PC-3 (cell line): ENCODE measurements around the gene PSMD2. TPM values are rescaled to one million over a fixed set of nuclear protein-coding genes. Genes with fewer than 3 reads are reported as not detected.
A peak's percentile ranks its signal among the peaks of the same experiment; 100 is the strongest.

Source experiments
- ATAC-seq: fragments of 200-7000 bp; cut with Tn5 transposase; 2 replicates; pipeline ENCODE4 v1.9.1; 2020; ENCODE audit warnings: mild to moderate bottlenecking, moderate library complexity
- BruUV-seq: library from RNA; stranded (reverse); fragments of 400-500 nt; replicated peaks from 2 replicates; lab custom pipeline; 2021; lab: Mats Ljungman, UMichigan
- CTCF ChIA-PET: fragments of 300-600 bp; sonication (Branson Sonifier 250); formaldehyde crosslinking; loops from one replicate; lab custom pipeline; 2022; ENCODE audit warnings: antibody characterized with exemption; lab: Charles Lee
- POLR2A ChIA-PET: fragments of 300-600 bp; sonication (Branson Sonifier 250); formaldehyde crosslinking; loops from one replicate; lab custom pipeline; 2022; ENCODE audit warnings: antibody characterized with exemption; ENCODE audit not compliant: unreplicated experiment; lab: Charles Lee
- DNase-seq: peaks from one replicate; pipeline ENCODE4 v3.0.0-alpha.2; 2015
- H2AFZ ChIP-seq: fragments of 300-600 bp; sonication (generic); 2 replicates; pipeline ENCODE4 v1.6.0; 2016; ENCODE audit warnings: antibody characterized with exemption, low read length
- H3F3A ChIP-seq: fragments of 300-600 bp; sonication (generic); one replicate; pipeline ENCODE4 v1.6.0; 2017; ENCODE audit warnings: antibody characterized with exemption, low read length, control low read depth, mild to moderate bottlenecking; ENCODE audit not compliant: unreplicated experiment
- H3K27ac ChIP-seq: fragments of 300-600 bp; sonication (generic); 2 replicates; pipeline ENCODE4 v1.5.1; 2016; ENCODE audit warnings: mild to moderate bottlenecking, low read length
- H3K27me3 ChIP-seq: fragments of 300-600 bp; sonication (generic); 2 replicates; pipeline ENCODE4 v1.6.1; 2016; ENCODE audit warnings: low read length, mixed read lengths
- H3K36me3 ChIP-seq: fragments of 300-600 bp; sonication (generic); 2 replicates; pipeline ENCODE4 v1.6.1; 2016; ENCODE audit warnings: low read depth, mixed run types, low read length, mixed read lengths
- H3K4me1 ChIP-seq: fragments of 300-600 bp; sonication (generic); 2 replicates; pipeline ENCODE4 v1.5.1; 2016; ENCODE audit warnings: low read length; ENCODE audit not compliant: insufficient read depth
- H3K4me2 ChIP-seq: fragments of 300-600 bp; sonication (generic); 2 replicates; pipeline ENCODE4 v1.6.0; 2016; ENCODE audit warnings: low read length
- H3K4me3 ChIP-seq: fragments of 300-600 bp; sonication (generic); 2 replicates; pipeline ENCODE4 v1.5.1; 2016; ENCODE audit warnings: mild to moderate bottlenecking, low read length, mixed read lengths
- H3K79me2 ChIP-seq: fragments of 300-600 bp; sonication (generic); 2 replicates; pipeline ENCODE4 v1.6.1; 2017; ENCODE audit warnings: low read length, mixed read lengths
- H3K9ac ChIP-seq: fragments of 300-600 bp; sonication (generic); 2 replicates; pipeline ENCODE4 v1.6.0; 2016; ENCODE audit warnings: mild to moderate bottlenecking, low read length
- H3K9me2 ChIP-seq: fragments of 300-600 bp; sonication (generic); replicated peaks from 2 replicates; pipeline ENCODE4 v1.6.1; 2016; ENCODE audit warnings: mixed run types, low read length, mixed read lengths
- H3K9me3 ChIP-seq: fragments of 300-600 bp; sonication (generic); 2 replicates; pipeline ENCODE4 v1.6.1; 2016; ENCODE audit warnings: low read length, mixed read lengths
- H4K20me1 ChIP-seq: fragments of 300-600 bp; sonication (generic); 2 replicates; pipeline ENCODE4 v1.6.1; 2016; ENCODE audit warnings: low read length, mixed read lengths
- CTCF ChIP-seq: fragments of 300-600 bp; sonication (generic); conservative IDR thresholded peaks from 2 replicates; pipeline ENCODE4 v1.5.1; 2017; ENCODE audit warnings: antibody characterized with exemption, low read depth, mild to moderate bottlenecking, low read length
- EZH2 ChIP-seq: fragments of 300-600 bp; sonication (generic); IDR thresholded peaks from one replicate; pipeline ENCODE4 v1.6.1; 2017; ENCODE audit warnings: antibody characterized with exemption, mild to moderate bottlenecking, low read length; ENCODE audit not compliant: unreplicated experiment
- EZH2phosphoT487 ChIP-seq: fragments of 300-600 bp; sonication (generic); IDR thresholded peaks from 2 replicates; pipeline ENCODE4 v1.6.1; 2018; ENCODE audit warnings: mild to moderate bottlenecking, antibody characterized with exemption, low read length, borderline replicate concordance
- intact Hi-C: fragments of 100-400 bp; cut with micrococcal nuclease; formaldehyde crosslinking; loops from 2 replicates; pipeline ENCODE4 v1.9.0; 2023
- total RNA-seq: library from RNA; depleted of rRNA; stranded (reverse); fragments of >200 nt; gene quantifications from 2 replicates; pipeline ENCODE4 v1.2.3, GENCODE V29; 2014

PSMD2 gene
- total RNA-seq, 1 experiment from 2014 or later, result 1,057 TPM

- no peaks in the 10 kb centered on the region for H3F3A ChIP-seq
- ATAC-seq (peak; percentile 68), DNase-seq (peak; percentile 98)
- peak overlapping the region; percentile 63 for H3K27ac ChIP-seq
- TF ChIP-seq CTCF (peak; percentile 96), EZH2 (no peak)
- H3K4me1 ChIP-seq, result peaks cover 2% of the 10 kb centered on the region; the same call in 1 of the 2 replicates
- peak overlapping the region; percentile 98 for H3K9ac ChIP-seq
- H2AFZ ChIP-seq, result peak overlapping the region; percentile 83
- no peaks in the 10 kb centered on the region for H3K36me3 ChIP-seq
- intact Hi-C loops, result loop anchor here (1.0 kb wide), 1 partner anchor 105 kb away; no protein-coding TSS in a partner anchor
- no peaks in the 10 kb centered on the region for H4K20me1 ChIP-seq
- peak overlapping the region; percentile 96 for H3K4me3 ChIP-seq
- peak overlapping the region; percentile 99 for H3K4me2 ChIP-seq
- no peaks in the 10 kb centered on the region for H3K9me2 ChIP-seq
- peaks cover 56% of the 10 kb centered on the region for H3K79me2 ChIP-seq
- ChIA-PET CTCF (interaction anchor here (0.8 kb wide), 2 partner anchors 55 to 116 kb away, joined by 3 to 6 read pairs; no protein-coding TSS in a partner anchor), POLR2A (no interaction called here)
- no TSS peak for BruUV-seq
- H3K27me3 ChIP-seq, result no peaks in the 10 kb centered on the region
- H3K9me3 ChIP-seq, result no peaks in the 10 kb centered on the region
Observed at GRCh38 chr3:184250167-184250828, 48.7 kb upstream of the PSMD2 start.

DNA sequence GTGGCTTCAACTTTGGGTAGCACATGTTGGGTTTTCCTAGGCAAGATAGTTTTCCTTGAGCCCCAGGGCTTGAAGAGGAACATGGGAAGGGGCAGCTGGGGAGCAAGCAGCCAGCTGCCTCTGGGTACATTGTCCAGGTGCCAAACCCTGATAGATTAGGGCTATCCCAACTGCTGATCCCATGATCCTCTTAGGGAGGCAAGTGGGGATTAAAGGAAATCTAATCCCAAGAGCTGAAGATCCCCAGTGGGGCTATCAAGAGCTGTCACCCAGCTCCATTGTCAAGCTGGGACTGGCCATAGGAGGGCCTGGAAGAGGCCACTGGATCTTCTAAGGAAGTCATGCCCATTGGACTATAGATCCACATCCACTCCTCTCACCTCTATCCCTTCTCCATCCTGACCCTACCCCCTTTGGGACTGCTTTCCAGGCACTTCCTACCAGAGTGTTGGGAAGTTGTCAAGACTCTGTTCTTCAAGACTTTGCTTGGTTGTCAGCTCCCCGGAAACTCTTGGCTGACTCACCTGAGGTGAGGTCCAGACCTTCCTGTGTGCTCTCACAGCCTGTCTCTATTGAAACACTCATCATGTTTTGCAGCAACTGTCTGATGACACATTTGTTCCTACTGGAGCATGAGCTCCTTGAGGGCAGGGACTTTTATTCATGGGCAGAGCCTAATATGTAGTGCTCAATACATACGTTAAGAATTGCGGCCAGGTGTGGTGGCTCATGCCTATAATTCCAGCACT is 43.6 kb upstream of the PSMD2 start:
- Histone ChIP-seq H3K36me3 (no peaks in the 10 kb centered on the region), H3K27me3 (no peaks in the 10 kb centered on the region), H3F3A (no peaks in the 10 kb centered on the region), H2AFZ (no peak overlapping the region), H3K4me2 (no peak overlapping the region), H3K9me2 (no peaks in the 10 kb centered on the region), H3K4me3 (no peak overlapping the region), H3K9ac (no peak overlapping the region), H3K27ac (no peak overlapping the region), H3K79me2 (peaks cover 30% of the 10 kb centered on the region), H4K20me1 (peaks cover 12% of the 10 kb centered on the region; the same call in 1 of the 2 replicates), H3K4me1 (peaks cover 11% of the 10 kb centered on the region), H3K9me3 (no peaks in the 10 kb centered on the region)
- DNase-seq (peak; percentile 76), ATAC-seq (peak; percentile 33)
- no peak for TF ChIP-seq CTCF
- TF ChIP-seq EZH2phosphoT487, result no peak
- TF ChIP-seq EZH2, result no peak
- intact Hi-C loops, result no loop called here
- CTCF ChIA-PET, result no interaction called here
- POLR2A ChIA-PET, result no interaction called here
- no TSS peak for BruUV-seq
